Measurements from ENCODE around the gene ORM1.
A peak's percentile ranks its signal among the peaks of the same experiment; 100 is the strongest.
"Not testable (repeated sequence)": the region's sequence is repeated elsewhere in the genome, so short reads cannot be mapped to it uniquely, and the experiment has no call there.

Gene ORM1

GRCh38 chr9:114322831-114323531 is at the start of gene ORM1:
Gene ORM1, plus strand, starts transcription at chr9:114323098. Its CDS starts 36 bp downstream, at chr9:114323134.
- not testable (repeated sequence) for DNase-seq

- no peak for DNase-seq
Measured at GRCh38 chr9:114273461-114273881, 49.4 kb upstream of the ORM1 start.

GRCh38 chr9:114274217-114274616 is 48.7 kb upstream of the ORM1 start:
- no peak for DNase-seq

- no peak for DNase-seq
Measured at GRCh38 chr9:114275246-114276004, 47.5 kb upstream of the ORM1 start.

- DNase-seq, result no peak
Measured at GRCh38 chr9:114276908-114277821, 45.7 kb upstream of the ORM1 start.

GRCh38 chr9:114278356-114278755 is 44.5 kb upstream of the ORM1 start:
- DNase-seq, result no peak

- DNase-seq, result no peak
Measured at GRCh38 chr9:114278881-114279570, 43.9 kb upstream of the ORM1 start.

- no peak for DNase-seq
Measured at GRCh38 chr9:114279693-114280092, 43.2 kb upstream of the ORM1 start.

- DNase-seq, result no peak
Measured at GRCh38 chr9:114280636-114281472, 42.0 kb upstream of the ORM1 start.

- DNase-seq, result no peak
Measured at GRCh38 chr9:114281473-114282103, 41.3 kb upstream of the ORM1 start.

- no peak for DNase-seq
Measured at GRCh38 chr9:114282104-114282485, 40.8 kb upstream of the ORM1 start.

- no peak for DNase-seq
Measured at GRCh38 chr9:114282507-114282906, 40.4 kb upstream of the ORM1 start.

- DNase-seq, result no peak
Measured at GRCh38 chr9:114282926-114283325, 40.0 kb upstream of the ORM1 start.

GRCh38 chr9:114283551-114284111 is 39.3 kb upstream of the ORM1 start:
- DNase-seq, result no peak

GRCh38 chr9:114284316-114285060 is 38.4 kb upstream of the ORM1 start:
- no peak for DNase-seq

- DNase-seq, result no peak
Measured at GRCh38 chr9:114285166-114285867, 37.6 kb upstream of the ORM1 start.

- no peak for DNase-seq
Measured at GRCh38 chr9:114286146-114286679, 36.7 kb upstream of the ORM1 start.

GRCh38 chr9:114287001-114287762 is 35.7 kb upstream of the ORM1 start:
- DNase-seq, result peak in 1 of 2 experiments; percentile 1

All from stimulated activated CD4-positive, alpha-beta T cell treated with anti-CD3 and anti-CD28 coated beads, Interleukin-4, amount 100 ng/mL, for 4 hours (primary cell).